Germinal center (tissue), 1 donor: ENCODE measurements around the gene AZGP1.
"Not testable (repeated sequence)": the region's sequence is repeated elsewhere in the genome, so short reads cannot be mapped to it uniquely, and the experiment has no call there.

Experiments
- DNase-seq: peaks from one replicate; pipeline ENCODE4 v3.0.0; 2012; ENCODE audit warnings: mixed read lengths, low spot score

Gene AZGP1

GRCh38 chr7:99952649-99953048 is 23.2 kb downstream of the AZGP1 start:
- DNase-seq, result not testable (repeated sequence)

GRCh38 chr7:99950819-99951218 is 25.0 kb downstream of the AZGP1 start:
- DNase-seq, result not testable (repeated sequence)

GRCh38 chr7:99949645-99950228 is 26.1 kb downstream of the AZGP1 start:
- DNase-seq, result no peak

- DNase-seq, result no peak
Observed at GRCh38 chr7:99947608-99948007, 28.2 kb downstream of the AZGP1 start.

- no peak for DNase-seq
Observed at GRCh38 chr7:99944497-99945070, 31.2 kb downstream of the AZGP1 start.

- DNase-seq, result no peak
Observed at GRCh38 chr7:99943641-99944496, 32.0 kb downstream of the AZGP1 start.

- DNase-seq, result no peak
Observed at GRCh38 chr7:99938296-99938695, 37.5 kb downstream of the AZGP1 start.

GRCh38 chr7:99935009-99935408 is 40.8 kb downstream of the AZGP1 start:
- DNase-seq, result not testable (repeated sequence)

GRCh38 chr7:99930376-99930775 is 45.5 kb downstream of the AZGP1 start:
- no peak for DNase-seq

- DNase-seq, result no peak
Observed at GRCh38 chr7:99929730-99930053, 46.1 kb downstream of the AZGP1 start.

GRCh38 chr7:99928994-99929729 is 46.7 kb downstream of the AZGP1 start, which contains the start of gene GJC3:
GJC3 (minus strand) TSS chr7:99929620; CDS start chr7:99929620, 0 bp downstream.
- DNase-seq, result peak; percentile 19

- no peak for DNase-seq
Observed at GRCh38 chr7:99928188-99928587, 47.6 kb downstream of the AZGP1 start.

- DNase-seq, result no peak
Observed at GRCh38 chr7:99927536-99927935, 48.3 kb downstream of the AZGP1 start.

GRCh38 chr7:99926321-99926720 is 49.5 kb downstream of the AZGP1 start:
- DNase-seq, result no peak

- no peak for DNase-seq
Observed at GRCh38 chr7:99923200-99923599, 52.6 kb downstream of the AZGP1 start.

- no peak for DNase-seq
Observed at GRCh38 chr7:99920149-99920548, 55.7 kb downstream of the AZGP1 start.

- no peak for DNase-seq
Observed at GRCh38 chr7:99919814-99920112, 56.1 kb downstream of the AZGP1 start.

GRCh38 chr7:99918959-99919813 is 56.6 kb downstream of the AZGP1 start, which contains the start of gene TRIM4:
TRIM4 (minus strand) TSS chr7:99919530; CDS start chr7:99919401, 129 bp downstream.
- DNase-seq, result peak; percentile 93
